HepG2 (cell line): Measurements from ENCODE around the gene FAM174C. TPM values are rescaled to one million over a fixed set of nuclear protein-coding genes. Genes with fewer than 3 reads are reported as not detected.

Experiments
- BCL3 ChIP-seq: sonication (generic); formaldehyde crosslinking; IDR thresholded peaks from 2 replicates; pipeline ENCODE4 v1.5.1; 2020; ENCODE audit warnings: mild to moderate bottlenecking, missing genetic modification reagents, moderate library complexity
- CBX2 ChIP-seq, 2 experiments: fragments of 200-600 bp in 1 of 2; sonication (generic); formaldehyde crosslinking in 1 of 2; IDR thresholded peaks; 2 replicates each; pipeline versions ENCODE4 v1.7.0 to v1.8.1; 2018 to 2022; ENCODE audit warnings: low read depth in 2 of 2, low read length in 1 of 2, mild to moderate bottlenecking in 1 of 2, missing genetic modification reagents in 1 of 2
- MXD4 ChIP-seq: IDR thresholded peaks from 2 replicates; pipeline ENCODE4 v1.6.1; 2016; ENCODE audit warnings: mild to moderate bottlenecking, missing biosample characterization, missing genetic modification reagents
- NFIC ChIP-seq: IDR thresholded peaks from 2 replicates; pipeline ENCODE4 v1.6.1; 2012; ENCODE audit warnings: mild to moderate bottlenecking, low read length, inconsistent platforms
- PRDM15 ChIP-seq: sonication (generic); formaldehyde crosslinking; IDR thresholded peaks from 2 replicates; pipeline ENCODE4 v1.4.0; 2020; ENCODE audit warnings: missing genetic modification reagents
- ZFP41 ChIP-seq: sonication (generic); formaldehyde crosslinking; IDR thresholded peaks from 2 replicates; pipeline ENCODE4 v1.4.0; 2020; ENCODE audit warnings: mild to moderate bottlenecking, missing genetic modification reagents, borderline replicate concordance
- ZNF652 ChIP-seq: IDR thresholded peaks from 2 replicates; pipeline ENCODE4 v1.6.1; 2016; ENCODE audit warnings: low read depth, borderline replicate concordance
- ZSCAN25 ChIP-seq: sonication (generic); formaldehyde crosslinking; IDR thresholded peaks from 2 replicates; pipeline ENCODE4 v1.8.0; 2022; ENCODE audit warnings: mild to moderate bottlenecking, missing genetic modification reagents
- polyA plus RNA-seq, 8 experiments: library from polyadenylated mRNA; depleted of rRNA in 3 of 8; stranded (reverse) in 7 of 8; unstranded in 1 of 8; fragments of >200 nt; fragmentation: Illumina TruSeq in 4 of 8; extraction: Trizol in 4 of 8; gene quantifications; 2 replicates each; pipeline versions ENCODE4 v1.2.1 to v1.2.3, GENCODE V29; 2011 to 2016; ENCODE audit warnings: low read depth in 4 of 8, missing spikeins in 1 of 8, mixed read lengths in 1 of 8; ENCODE audit not compliant: insufficient read depth in 1 of 8
- total RNA-seq, 5 experiments: library from RNA; depleted of rRNA; stranded (reverse); fragments of >200 nt; fragmentation: Illumina TruSeq; extraction: Trizol; gene quantifications; 2 replicates each; pipeline ENCODE4 v1.2.3, GENCODE V29; 2016; ENCODE audit warnings: low read depth in 1 of 5
- TF ChIP-seq, protein P1 (sequence below): sonication (generic); formaldehyde crosslinking; IDR thresholded peaks from 2 replicates; pipeline ENCODE4 v1.4.0; 2020; ENCODE audit warnings: mild to moderate bottlenecking, low read depth, missing genetic modification reagents
- TF ChIP-seq, protein P2 (sequence below): IDR thresholded peaks from 2 replicates; pipeline ENCODE4 v1.6.1; 2016; ENCODE audit warnings: mild to moderate bottlenecking
- TF ChIP-seq, protein P3 (sequence below): sonication (generic); formaldehyde crosslinking; IDR thresholded peaks from 2 replicates; pipeline ENCODE4 v1.5.1; 2020; ENCODE audit warnings: mild to moderate bottlenecking, missing genetic modification reagents, borderline replicate concordance

The FAM174C gene
- total and polyA plus RNA-seq, 2 of the 13 experiments (the other 11 are each of a cell fraction or from before 2014, with no cell fraction given): 19.5 to 31.3 TPM

GRCh38 chr19:1248139-1248785, 27.1 kb upstream of the FAM174C start, which contains the start of gene MIDN (continued):
- 0 out of 2 replicates have a peak, but pooled peaks have one; percentile 17 for TF ChIP-seq PRDM15 (CRISPR knock-in tag)
- TF ChIP-seq BCL3 (CRISPR knock-in tag): no peak
- TF ChIP-seq, protein P1, sequence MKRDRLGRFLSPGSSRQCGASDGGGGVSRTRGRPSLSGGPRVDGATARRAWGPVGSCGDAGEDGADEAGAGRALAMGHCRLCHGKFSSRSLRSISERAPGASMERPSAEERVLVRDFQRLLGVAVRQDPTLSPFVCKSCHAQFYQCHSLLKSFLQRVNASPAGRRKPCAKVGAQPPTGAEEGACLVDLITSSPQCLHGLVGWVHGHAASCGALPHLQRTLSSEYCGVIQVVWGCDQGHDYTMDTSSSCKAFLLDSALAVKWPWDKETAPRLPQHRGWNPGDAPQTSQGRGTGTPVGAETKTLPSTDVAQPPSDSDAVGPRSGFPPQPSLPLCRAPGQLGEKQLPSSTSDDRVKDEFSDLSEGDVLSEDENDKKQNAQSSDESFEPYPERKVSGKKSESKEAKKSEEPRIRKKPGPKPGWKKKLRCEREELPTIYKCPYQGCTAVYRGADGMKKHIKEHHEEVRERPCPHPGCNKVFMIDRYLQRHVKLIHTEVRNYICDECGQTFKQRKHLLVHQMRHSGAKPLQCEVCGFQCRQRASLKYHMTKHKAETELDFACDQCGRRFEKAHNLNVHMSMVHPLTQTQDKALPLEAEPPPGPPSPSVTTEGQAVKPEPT (CRISPR knock-in tag): no peak
- TF ChIP-seq, protein P2, sequence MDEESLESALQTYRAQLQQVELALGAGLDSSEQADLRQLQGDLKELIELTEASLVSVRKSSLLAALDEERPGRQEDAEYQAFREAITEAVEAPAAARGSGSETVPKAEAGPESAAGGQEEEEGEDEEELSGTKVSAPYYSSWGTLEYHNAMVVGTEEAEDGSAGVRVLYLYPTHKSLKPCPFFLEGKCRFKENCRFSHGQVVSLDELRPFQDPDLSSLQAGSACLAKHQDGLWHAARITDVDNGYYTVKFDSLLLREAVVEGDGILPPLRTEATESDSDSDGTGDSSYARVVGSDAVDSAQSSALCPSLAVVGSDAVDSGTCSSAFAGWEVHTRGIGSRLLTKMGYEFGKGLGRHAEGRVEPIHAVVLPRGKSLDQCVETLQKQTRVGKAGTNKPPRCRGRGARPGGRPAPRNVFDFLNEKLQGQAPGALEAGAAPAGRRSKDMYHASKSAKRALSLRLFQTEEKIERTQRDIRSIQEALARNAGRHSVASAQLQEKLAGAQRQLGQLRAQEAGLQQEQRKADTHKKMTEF (CRISPR knock-in tag): peak; percentile 58
- peak; percentile 78; the same call in 1 of the 2 replicates for TF ChIP-seq ZSCAN25 (CRISPR knock-in tag)
- no peak for TF ChIP-seq ZNF652 (CRISPR knock-in tag)
- TF ChIP-seq NFIC: no peak
- TF ChIP-seq, protein P3, sequence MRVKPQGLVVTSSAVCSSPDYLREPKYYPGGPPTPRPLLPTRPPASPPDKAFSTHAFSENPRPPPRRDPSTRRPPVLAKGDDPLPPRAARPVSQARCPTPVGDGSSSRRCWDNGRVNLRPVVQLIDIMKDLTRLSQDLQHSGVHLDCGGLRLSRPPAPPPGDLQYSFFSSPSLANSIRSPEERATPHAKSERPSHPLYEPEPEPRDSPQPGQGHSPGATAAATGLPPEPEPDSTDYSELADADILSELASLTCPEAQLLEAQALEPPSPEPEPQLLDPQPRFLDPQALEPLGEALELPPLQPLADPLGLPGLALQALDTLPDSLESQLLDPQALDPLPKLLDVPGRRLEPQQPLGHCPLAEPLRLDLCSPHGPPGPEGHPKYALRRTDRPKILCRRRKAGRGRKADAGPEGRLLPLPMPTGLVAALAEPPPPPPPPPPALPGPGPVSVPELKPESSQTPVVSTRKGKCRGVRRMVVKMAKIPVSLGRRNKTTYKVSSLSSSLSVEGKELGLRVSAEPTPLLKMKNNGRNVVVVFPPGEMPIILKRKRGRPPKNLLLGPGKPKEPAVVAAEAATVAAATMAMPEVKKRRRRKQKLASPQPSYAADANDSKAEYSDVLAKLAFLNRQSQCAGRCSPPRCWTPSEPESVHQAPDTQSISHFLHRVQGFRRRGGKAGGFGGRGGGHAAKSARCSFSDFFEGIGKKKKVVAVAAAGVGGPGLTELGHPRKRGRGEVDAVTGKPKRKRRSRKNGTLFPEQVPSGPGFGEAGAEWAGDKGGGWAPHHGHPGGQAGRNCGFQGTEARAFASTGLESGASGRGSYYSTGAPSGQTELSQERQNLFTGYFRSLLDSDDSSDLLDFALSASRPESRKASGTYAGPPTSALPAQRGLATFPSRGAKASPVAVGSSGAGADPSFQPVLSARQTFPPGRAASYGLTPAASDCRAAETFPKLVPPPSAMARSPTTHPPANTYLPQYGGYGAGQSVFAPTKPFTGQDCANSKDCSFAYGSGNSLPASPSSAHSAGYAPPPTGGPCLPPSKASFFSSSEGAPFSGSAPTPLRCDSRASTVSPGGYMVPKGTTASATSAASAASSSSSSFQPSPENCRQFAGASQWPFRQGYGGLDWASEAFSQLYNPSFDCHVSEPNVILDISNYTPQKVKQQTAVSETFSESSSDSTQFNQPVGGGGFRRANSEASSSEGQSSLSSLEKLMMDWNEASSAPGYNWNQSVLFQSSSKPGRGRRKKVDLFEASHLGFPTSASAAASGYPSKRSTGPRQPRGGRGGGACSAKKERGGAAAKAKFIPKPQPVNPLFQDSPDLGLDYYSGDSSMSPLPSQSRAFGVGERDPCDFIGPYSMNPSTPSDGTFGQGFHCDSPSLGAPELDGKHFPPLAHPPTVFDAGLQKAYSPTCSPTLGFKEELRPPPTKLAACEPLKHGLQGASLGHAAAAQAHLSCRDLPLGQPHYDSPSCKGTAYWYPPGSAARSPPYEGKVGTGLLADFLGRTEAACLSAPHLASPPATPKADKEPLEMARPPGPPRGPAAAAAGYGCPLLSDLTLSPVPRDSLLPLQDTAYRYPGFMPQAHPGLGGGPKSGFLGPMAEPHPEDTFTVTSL (CRISPR knock-in tag): no peak
- TF ChIP-seq ZFP41 (CRISPR knock-in tag): no peak
- TF ChIP-seq CBX2 (IDR thresholded peaks at IDR 0.05; ENCODE audit: low read depth, low read length): no peak
- no peak for TF ChIP-seq CBX2 (CRISPR knock-in tag; IDR thresholded peaks at IDR 0.05; ENCODE audit: low read depth)
- peak; percentile 29; the same call in 1 of the 2 replicates for TF ChIP-seq MXD4 (CRISPR knock-in tag)
